GM12873 (cell line): ENCODE results near the gene RNF214.

Source experiments
- TF ChIP-seq, protein P1 (sequence below): IDR thresholded peaks from 2 replicates; pipeline ENCODE4 v1.5.1; 2012; ENCODE audit warnings: low read depth, mild to moderate bottlenecking, moderate library complexity, low read length, control low read depth; ENCODE audit not compliant: insufficient read depth; ENCODE audit errors: missing control alignments

Gene RNF214

DNA sequence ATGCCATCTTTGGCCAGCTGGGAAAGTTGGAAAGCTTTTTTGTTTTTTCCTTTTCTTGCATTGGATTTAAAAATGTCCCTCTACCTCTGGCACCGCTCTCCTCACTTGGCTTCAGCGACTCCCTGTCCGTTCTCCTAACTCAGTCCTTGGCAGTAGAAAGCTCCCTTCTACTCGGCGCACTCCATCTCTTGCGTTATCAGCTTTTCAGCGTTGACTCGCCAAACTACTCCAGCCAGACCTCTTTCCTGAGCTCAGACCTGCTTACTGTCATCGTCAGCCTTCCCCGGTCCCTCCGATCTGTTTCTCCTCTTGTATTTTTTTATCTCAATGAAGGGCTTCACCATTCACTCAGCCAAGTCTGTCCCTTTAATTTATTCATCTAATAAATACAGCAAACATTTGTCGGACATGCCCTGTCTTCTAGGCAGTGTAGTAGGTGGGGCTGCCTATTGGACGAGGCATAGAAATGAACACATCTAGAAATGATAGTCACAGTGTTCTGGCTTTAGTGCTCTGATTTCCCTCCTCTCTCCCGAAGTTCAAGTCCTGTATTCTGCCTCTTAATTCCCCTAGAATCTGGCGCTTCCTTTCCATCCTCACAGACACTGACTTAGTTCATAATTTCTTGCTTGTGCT lies 96.0 kb downstream of the RNF214 start:
- TF ChIP-seq, protein P1, sequence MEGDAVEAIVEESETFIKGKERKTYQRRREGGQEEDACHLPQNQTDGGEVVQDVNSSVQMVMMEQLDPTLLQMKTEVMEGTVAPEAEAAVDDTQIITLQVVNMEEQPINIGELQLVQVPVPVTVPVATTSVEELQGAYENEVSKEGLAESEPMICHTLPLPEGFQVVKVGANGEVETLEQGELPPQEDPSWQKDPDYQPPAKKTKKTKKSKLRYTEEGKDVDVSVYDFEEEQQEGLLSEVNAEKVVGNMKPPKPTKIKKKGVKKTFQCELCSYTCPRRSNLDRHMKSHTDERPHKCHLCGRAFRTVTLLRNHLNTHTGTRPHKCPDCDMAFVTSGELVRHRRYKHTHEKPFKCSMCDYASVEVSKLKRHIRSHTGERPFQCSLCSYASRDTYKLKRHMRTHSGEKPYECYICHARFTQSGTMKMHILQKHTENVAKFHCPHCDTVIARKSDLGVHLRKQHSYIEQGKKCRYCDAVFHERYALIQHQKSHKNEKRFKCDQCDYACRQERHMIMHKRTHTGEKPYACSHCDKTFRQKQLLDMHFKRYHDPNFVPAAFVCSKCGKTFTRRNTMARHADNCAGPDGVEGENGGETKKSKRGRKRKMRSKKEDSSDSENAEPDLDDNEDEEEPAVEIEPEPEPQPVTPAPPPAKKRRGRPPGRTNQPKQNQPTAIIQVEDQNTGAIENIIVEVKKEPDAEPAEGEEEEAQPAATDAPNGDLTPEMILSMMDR = no peak

DNA sequence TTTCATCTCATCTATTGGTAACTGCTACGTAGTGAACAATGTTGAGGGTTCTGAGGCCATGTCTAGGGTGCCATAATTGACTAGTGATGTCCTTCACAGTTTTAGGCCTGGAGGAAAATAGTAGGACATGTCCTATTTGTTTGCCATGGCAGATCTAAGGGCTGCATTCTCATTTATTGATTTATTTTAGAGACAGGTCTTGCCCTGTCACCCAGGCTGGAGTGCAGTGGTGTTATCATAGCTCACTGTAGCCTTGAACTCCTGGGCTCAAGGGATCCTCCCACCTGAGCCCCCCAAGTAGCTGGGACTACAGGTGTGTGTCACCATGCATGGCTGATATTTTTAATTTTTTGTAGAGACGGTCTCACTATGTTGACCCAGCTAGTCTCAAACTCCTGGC lies 100.4 kb downstream of the RNF214 start:
- TF ChIP-seq, protein P1 = no peak

DNA sequence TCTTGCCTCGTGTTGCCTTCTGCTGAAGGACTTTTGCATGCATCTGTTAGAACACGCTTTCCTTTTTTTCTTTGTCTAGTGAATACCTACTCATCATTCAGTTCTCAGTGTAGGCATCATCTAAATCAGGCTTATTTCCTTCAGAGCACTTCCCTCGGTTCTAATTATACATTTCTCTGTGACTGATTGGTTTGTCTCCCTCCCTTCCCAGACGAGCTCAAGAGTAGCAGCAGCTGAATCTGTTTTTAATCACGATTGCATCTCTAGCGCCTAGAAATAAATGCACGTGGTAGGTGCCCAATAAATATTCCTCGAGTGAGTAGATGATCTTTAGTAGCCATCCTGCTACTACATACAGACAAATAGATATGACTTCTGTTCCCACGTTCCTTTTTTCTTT lies 101.4 kb downstream of the RNF214 start:
- TF ChIP-seq, protein P1 = no peak

DNA sequence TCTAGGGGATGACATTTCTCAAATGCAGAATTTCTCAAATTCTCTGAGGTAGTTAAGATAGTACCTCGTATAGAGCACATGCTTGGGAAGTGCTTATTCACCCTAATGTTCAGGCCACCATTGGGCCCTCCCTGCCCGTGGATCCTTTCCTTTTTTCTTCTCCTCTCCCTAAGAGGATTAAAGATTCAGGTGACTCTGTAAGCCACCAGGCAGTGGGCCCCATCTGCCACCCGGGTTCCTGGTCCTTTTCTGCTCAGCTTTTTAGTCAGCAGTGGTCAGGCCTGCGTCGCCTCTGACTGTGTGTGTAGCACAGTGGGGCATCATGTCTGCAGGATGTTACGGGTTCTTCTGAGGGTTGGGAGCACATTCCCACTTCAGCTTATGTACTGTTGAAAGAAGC lies 102.4 kb downstream of the RNF214 start:
- TF ChIP-seq, protein P1 = no peak

DNA sequence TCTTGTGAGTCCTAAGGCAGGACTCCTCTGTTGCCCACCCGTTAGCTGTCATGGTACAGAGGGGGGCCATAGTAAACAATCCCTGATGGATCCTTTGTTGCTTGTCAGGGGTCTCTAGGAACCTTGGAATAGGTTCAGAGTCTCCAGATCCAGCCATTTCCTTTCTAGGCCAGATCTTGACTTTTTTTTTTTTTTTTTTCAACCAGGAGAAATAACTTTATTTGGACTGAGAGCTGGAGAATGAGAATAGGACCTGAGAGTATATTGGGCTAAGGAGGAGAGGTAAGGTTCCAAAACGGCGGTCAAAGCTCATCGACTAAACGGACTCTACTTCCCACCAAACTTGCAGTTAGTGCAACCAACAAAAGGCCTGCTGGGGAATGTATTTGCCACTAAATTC lies 102.9 kb downstream of the RNF214 start:
- TF ChIP-seq, protein P1 = no peak
